GM18873 (cell line): Measurements from ENCODE around the gene ZNF622.

Experiments
- ATAC-seq: cut with Tn5 transposase; IDR thresholded peaks from one replicate; pipeline ENCODE4 v1.9.1; 2021; ENCODE audit warnings: mild to moderate bottlenecking, moderate library complexity, moderate number of reproducible peaks; ENCODE audit not compliant: unreplicated experiment, low FRiP score

Gene ZNF622

GRCh38 chr5:16465544-16466432, at the start of gene ZNF622:
Gene ZNF622 (minus strand): TSS chr5:16465800. CDS start chr5:16465665, 135 bp downstream.
- peak; percentile 74 for ATAC-seq

GRCh38 chr5:16510098-16510497, 44.5 kb upstream of the ZNF622 start:
- no peak for ATAC-seq

- no peak for ATAC-seq
Observed at GRCh38 chr5:16508730-16509531, 43.3 kb upstream of the ZNF622 start.

DNA sequence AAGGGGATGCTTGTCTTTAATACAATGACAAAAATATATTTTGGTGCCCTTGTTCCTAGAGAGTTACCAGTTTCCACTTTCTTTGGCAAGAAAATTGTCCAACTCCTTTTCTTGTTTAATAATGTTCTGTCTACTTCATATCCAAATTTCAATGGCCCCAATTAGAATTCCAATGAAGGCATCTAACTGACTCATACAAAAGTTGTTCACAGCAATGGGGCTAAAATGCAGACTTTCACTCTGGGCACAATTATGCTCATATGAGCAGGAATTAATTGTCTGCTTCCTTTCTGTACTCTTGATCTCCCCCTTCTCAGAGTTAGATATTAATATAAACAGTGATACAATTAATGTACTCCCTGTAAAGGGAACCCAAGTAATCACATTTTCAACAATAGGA, 42.1 kb upstream of the ZNF622 start:
- no peak for ATAC-seq

GRCh38 chr5:16505904-16506303, 40.3 kb upstream of the ZNF622 start:
- no peak for ATAC-seq

DNA sequence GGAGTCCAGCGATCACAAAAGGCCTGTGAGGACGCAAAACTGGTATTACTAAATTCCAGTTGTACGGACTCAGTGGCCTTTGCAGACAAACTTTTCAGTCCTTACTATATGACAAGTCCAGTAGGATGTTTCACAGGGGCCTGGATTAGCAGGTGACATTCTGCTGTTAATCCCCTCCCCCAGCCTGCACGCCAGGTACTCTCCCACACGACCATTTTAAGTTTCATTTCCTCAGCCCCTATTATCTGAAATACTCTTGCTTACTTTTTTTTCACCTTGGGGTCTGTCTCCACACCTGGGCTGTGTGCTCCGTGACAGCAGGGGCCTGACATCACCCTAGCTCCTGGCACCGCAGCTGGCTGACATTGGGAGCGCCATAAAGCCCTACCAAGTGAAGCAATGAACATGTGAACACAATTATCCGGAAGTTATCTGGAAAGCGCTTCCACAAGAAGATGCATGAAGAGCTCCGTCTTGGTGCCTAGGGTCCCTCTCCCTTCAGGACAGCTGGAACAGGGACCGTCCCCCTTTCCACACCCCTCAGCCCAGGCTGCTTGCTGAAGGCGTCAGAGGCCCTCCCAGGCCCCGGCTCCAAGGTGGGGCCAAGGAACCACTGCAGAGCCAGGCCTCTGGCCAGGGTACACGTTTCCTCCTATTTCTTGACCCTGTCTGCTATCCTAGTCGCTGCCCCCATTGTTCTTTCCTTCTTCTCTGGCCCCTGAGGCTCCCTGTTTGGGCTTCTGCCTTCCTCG, 39.7 kb upstream of the ZNF622 start:
- ATAC-seq: no peak

DNA sequence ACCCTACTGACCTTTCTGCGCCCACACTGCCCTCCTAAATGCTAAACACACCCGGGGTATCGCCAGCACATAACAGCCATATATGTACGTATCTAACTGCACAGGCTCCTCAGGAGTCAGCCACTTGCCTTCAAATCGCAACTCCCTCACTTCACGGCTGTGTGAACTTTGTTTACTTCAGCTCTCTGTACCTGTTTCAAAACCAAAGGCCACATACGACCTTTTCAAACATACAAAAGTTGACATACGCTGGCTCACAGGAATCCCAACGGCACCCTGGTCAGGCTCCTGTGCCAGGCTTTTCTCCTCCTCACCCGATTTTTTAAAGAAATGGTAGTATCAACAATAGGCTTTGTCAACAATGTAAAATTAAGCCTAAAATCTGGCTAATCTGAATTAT, 39.0 kb upstream of the ZNF622 start:
- ATAC-seq: no peak

GRCh38 chr5:16502866-16503265, 37.3 kb upstream of the ZNF622 start:
- ATAC-seq: no peak

GRCh38 chr5:16500024-16500423, 34.4 kb upstream of the ZNF622 start:
- no peak for ATAC-seq

- no peak for ATAC-seq
Observed at GRCh38 chr5:16497546-16497945, 31.9 kb upstream of the ZNF622 start.

GRCh38 chr5:16493261-16493660, 27.7 kb upstream of the ZNF622 start:
- no peak for ATAC-seq

- no peak for ATAC-seq
Observed at GRCh38 chr5:16492398-16493140, 27.0 kb upstream of the ZNF622 start.

DNA sequence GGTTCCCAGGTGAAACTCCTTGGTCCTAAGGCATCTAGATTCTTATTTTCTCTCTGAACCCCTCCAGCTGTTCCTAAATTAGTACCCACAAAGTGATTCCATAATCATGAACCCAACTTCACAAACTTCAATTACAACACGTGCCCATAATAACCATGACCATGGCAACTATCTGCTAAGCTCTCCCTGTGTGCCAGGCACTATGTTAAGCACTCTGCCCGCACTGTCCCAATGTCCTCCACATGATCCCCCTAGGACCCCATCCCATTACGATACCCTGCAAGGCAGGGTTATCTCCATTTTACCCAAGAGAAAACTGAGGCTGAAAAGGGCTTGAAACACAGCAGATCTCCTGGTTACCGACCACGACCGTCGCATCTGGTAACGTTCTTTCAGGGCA, 25.3 kb upstream of the ZNF622 start:
- no peak for ATAC-seq

GRCh38 chr5:16489322-16489791, 23.8 kb upstream of the ZNF622 start:
- ATAC-seq: peak; percentile 62

- ATAC-seq: no peak
Observed at GRCh38 chr5:16487456-16487855, 21.9 kb upstream of the ZNF622 start.

DNA sequence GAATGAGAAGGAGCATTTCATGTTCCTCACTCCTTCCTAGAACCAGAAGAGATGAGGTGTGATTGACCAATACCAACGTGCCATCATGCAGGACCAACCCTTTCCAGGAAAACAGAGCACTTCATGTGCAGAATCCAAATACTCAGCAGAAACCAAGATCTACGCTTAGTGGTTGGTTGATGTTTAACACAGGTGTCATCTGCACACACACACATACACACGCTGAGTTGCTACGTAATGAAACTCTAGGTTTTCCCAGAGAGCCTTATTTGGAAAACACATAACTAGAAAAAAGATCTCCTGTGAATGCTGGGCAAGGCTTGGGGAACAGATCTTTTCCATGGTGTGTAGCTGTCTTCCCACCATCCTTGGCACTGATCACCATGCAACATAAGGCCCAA, 21.1 kb upstream of the ZNF622 start:
- no peak for ATAC-seq

DNA sequence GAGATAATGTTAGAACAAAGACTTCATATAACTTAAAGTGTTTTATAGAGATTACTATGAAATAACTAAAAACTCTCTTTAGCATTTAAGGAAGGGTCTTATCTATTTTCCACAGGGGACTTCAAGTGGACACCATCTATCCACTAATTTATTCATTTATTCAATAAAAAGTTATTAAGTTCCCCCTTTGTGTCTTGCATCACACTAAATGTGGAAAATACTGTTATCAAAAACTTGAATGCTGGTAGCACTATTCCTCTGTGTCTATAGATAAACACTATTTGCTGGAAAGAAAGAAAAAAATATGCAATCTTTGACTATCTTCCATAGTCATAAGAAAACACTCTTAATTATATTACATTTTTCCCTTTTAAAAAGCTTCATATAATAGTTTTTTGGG, 20.1 kb upstream of the ZNF622 start:
- ATAC-seq: no peak

DNA sequence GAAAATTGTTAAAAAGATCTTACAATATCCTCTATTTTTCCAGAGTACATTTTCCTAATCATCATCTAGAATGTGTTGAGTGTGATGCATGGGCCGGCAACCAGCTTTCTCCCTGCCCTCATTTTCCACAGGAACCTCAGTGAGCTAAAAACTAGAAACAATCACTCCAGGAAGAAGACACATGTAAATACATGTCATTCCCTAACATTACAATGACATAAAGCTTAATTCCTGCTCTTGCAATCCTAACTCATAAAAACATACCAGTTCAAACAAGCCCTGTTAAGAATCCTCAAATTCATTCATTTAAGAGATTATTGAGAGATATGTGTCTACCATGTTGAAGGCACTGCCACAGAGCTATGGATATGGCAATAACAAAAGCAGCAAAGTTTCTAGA, 18.5 kb upstream of the ZNF622 start:
- no peak for ATAC-seq

GRCh38 chr5:16483361-16483760, 17.8 kb upstream of the ZNF622 start:
- ATAC-seq: no peak

GRCh38 chr5:16482891-16483290, 17.3 kb upstream of the ZNF622 start:
- ATAC-seq: no peak
